ENCODE data around the gene WNT2B. TPM values are rescaled to one million over a fixed set of nuclear protein-coding genes. Genes with fewer than 3 reads are reported as not detected.

The WNT2B gene
- total RNA-seq, 1 donor from 2014 or later, result 146 TPM

DNA sequence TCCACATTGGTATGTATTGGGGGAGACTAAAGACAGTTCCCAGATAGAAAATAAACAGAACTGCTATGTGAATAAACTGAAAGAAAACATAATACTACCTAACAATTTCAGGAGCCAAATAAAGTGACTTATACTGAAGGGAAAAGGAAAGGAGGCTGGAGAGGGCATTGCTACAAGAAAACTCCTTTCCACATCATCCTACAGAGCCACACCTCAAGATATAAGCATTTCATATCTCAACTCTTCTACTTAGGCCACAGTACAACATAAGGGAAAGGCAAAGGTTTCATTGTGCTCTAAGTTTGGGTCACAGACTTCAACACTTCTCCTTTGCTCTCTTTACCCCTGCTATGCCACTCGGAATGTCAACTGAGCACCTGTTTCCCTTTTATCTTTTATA, 55.3 kb downstream of the WNT2B start:
- Mint-ChIP-seq H3K27me3 (ENCODE audit: low read depth) (no peaks in the 10 kb centered on the region), H3K27ac (peak overlapping the region; percentile 60)
- TF ChIP-seq, protein P1, sequence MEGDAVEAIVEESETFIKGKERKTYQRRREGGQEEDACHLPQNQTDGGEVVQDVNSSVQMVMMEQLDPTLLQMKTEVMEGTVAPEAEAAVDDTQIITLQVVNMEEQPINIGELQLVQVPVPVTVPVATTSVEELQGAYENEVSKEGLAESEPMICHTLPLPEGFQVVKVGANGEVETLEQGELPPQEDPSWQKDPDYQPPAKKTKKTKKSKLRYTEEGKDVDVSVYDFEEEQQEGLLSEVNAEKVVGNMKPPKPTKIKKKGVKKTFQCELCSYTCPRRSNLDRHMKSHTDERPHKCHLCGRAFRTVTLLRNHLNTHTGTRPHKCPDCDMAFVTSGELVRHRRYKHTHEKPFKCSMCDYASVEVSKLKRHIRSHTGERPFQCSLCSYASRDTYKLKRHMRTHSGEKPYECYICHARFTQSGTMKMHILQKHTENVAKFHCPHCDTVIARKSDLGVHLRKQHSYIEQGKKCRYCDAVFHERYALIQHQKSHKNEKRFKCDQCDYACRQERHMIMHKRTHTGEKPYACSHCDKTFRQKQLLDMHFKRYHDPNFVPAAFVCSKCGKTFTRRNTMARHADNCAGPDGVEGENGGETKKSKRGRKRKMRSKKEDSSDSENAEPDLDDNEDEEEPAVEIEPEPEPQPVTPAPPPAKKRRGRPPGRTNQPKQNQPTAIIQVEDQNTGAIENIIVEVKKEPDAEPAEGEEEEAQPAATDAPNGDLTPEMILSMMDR (IDR thresholded peaks at IDR 0.05; ENCODE audit: unreplicated experiment), result no peak

DNA sequence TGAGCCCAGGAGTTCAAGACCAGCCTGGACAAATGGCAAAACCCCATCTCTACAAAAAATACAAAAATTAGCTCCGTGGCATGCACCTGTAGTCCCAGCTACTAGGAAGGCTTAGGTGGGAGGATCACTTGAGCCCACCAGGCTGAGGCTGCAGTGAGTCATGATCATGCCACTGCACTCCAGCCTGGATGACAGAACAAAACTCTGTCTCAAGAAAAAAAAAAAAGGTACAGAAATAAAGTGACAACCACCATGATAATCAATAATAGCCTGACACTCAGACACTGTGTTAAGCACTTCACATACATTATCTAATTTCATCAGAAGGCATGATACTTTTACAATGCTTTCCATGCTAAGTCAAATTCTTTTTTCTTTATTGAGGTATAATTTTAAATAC, 57.0 kb downstream of the WNT2B start:
- no peak for DNase-seq (ENCODE audit: low spot score in 2 of 2, unreplicated experiment in 2 of 2)
- H3K27ac Mint-ChIP-seq, result no peak overlapping the region
- H3K27me3 Mint-ChIP-seq (ENCODE audit: low read depth), result no peaks in the 10 kb centered on the region
- peaks cover 10% of the 10 kb centered on the region for H3K9me3 Mint-ChIP-seq
- no peak overlapping the region for H3K4me3 Mint-ChIP-seq
- TF ChIP-seq, protein P1 (IDR thresholded peaks at IDR 0.05; ENCODE audit: unreplicated experiment), result no peak
- peaks cover 21% of the 10 kb centered on the region for H3K4me1 Mint-ChIP-seq
- H3K36me3 Mint-ChIP-seq, result peaks cover 23% of the 10 kb centered on the region

More for the DNA sequence above, 55.3 kb downstream of the WNT2B start:
- peaks cover 8% of the 10 kb centered on the region for H3K9me3 Mint-ChIP-seq
- DNase-seq (ENCODE audit: low spot score in 2 of 2, unreplicated experiment in 2 of 2), result no peak
- H3K36me3 Mint-ChIP-seq, result peaks cover 21% of the 10 kb centered on the region
- peaks cover 21% of the 10 kb centered on the region for H3K4me1 Mint-ChIP-seq
- H3K4me3 Mint-ChIP-seq, result no peak overlapping the region

DNA sequence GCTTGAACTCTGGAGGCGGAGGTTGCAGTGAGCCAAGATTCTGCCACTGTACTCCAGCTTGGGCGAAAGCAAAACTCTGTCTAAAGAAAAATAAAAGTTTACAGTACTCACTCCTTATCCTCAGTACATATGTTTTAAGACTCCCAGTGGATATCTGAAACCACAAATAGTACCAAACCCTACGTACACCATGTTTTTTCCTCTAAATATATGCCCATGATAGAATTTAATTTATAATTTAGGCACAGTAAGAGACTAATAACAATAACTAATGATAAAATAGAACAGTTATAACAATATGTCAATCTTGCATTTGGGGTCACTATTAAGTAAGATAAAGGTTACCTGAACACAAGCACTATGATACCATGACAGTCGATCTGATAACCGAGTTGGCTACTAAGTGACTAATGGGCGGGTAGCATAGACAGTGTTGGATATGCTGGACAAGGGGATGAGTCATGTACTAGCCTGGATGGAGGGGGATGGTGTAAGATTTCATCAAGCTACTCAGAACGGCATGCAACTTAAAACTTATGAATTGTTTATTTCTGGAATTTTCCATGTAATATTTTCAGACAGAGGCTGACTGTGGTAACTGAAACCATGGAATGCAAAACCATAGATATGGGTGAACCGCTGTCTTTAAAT, 66.5 kb downstream of the WNT2B start:
- peaks cover 14% of the 10 kb centered on the region for H3K4me1 Mint-ChIP-seq
- H3K9me3 Mint-ChIP-seq, result peaks cover 7% of the 10 kb centered on the region
- no peak overlapping the region for H3K4me3 Mint-ChIP-seq
- H3K27ac Mint-ChIP-seq, result peak overlapping the region; percentile 48
- DNase-seq (ENCODE audit: low spot score in 2 of 2, unreplicated experiment in 2 of 2), result no peak
- H3K36me3 Mint-ChIP-seq, result peaks cover 42% of the 10 kb centered on the region
- no peaks in the 10 kb centered on the region for H3K27me3 Mint-ChIP-seq (ENCODE audit: low read depth)
- TF ChIP-seq, protein P1 (IDR thresholded peaks at IDR 0.05; ENCODE audit: unreplicated experiment), result no peak

DNA sequence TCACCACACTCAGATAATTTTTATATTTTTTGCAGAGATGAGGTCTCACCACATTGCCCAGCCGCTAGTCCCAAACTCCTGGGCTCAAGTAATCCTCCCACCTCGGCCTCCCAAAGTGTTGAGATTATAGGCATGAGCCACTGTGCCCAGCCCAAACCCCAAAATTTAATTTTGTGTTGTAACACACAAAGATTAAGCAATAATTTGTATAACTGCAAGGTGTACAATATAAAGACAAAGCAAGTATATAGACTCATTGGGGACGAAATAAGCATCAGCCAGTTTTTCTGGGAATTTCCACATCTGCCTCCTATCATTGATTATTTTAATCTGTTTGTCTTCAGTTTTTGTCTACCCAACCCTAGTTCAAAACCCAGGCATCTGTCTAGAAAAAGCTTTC, 67.5 kb downstream of the WNT2B start:
- peaks cover 7% of the 10 kb centered on the region for H3K9me3 Mint-ChIP-seq
- no peak for DNase-seq (ENCODE audit: low spot score in 2 of 2, unreplicated experiment in 2 of 2)
- peak overlapping the region; percentile 48 for H3K27ac Mint-ChIP-seq
- H3K4me1 Mint-ChIP-seq, result peaks cover 14% of the 10 kb centered on the region
- no peak overlapping the region for H3K4me3 Mint-ChIP-seq
- no peaks in the 10 kb centered on the region for H3K27me3 Mint-ChIP-seq (ENCODE audit: low read depth)
- H3K36me3 Mint-ChIP-seq, result peaks cover 44% of the 10 kb centered on the region
- TF ChIP-seq, protein P1 (IDR thresholded peaks at IDR 0.05; ENCODE audit: unreplicated experiment), result no peak

Small RNA genes lying within 50 kb of the gene (microRNA-seq; reads per million reads assigned to microRNA genes)
- not detected for gene MIR4256

Other genes with a start within 250 kb of the WNT2B start
- 63.2 to 65.4 TPM (median 64.9 TPM) in 3 replicates for gene CTTNBP2NL, start 112.8 kb upstream of the WNT2B start, total RNA-seq
- gene ST7L, start 110.2 kb downstream of the WNT2B start, total RNA-seq, result 26.5 to 30.0 TPM (median 27.6 TPM) in 3 replicates
- 109 to 118 TPM (median 116 TPM) in 3 replicates for gene CAPZA1, start 110.9 kb downstream of the WNT2B start, total RNA-seq
- gene MOV10, start 165.7 kb downstream of the WNT2B start, total RNA-seq, result 145 to 163 TPM (median 154 TPM) in 3 replicates
- gene RHOC, start 198.2 kb downstream of the WNT2B start, total RNA-seq, result 159 to 163 TPM (median 162 TPM) in 3 replicates
- gene PPM1J, start 206.4 kb downstream of the WNT2B start, total RNA-seq, result 4.3 to 4.7 TPM (median 4.4 TPM) in 3 replicates